Measurements from ENCODE around the gene GPATCH8.

- TF ChIP-seq ELK4 (IDR thresholded peaks at IDR 0.05; ENCODE audit: borderline replicate concordance, low read depth, low read length) (no peak), CTCF (tag by site-specific recombination; IDR thresholded peaks at IDR 0.05) (no peak), OSR2 (tag by site-specific recombination; IDR thresholded peaks at IDR 0.05) (no peak), ZNF121 (tag by site-specific recombination; IDR thresholded peaks at IDR 0.05) (peak; percentile 27; the same call in 1 of the 2 replicates), ZNF830 (tag by site-specific recombination; IDR thresholded peaks at IDR 0.05; ENCODE audit: low read depth) (no peak), ZNF639 (tag by site-specific recombination; IDR thresholded peaks at IDR 0.05) (no peak), MEIS1 (CRISPR knock-in tag; IDR thresholded peaks at IDR 0.05; ENCODE audit: borderline replicate concordance) (no peak), ZNF239 (tag by site-specific recombination; IDR thresholded peaks at IDR 0.05) (no peak), ZNF140 (tag by site-specific recombination; IDR thresholded peaks at IDR 0.05) (no peak), ZBTB44 (tag by site-specific recombination; IDR thresholded peaks at IDR 0.05) (no peak), ZNF292 (tag by site-specific recombination; IDR thresholded peaks at IDR 0.05; ENCODE audit: borderline replicate concordance, low read depth) (no peak), ZNF335 (tag by site-specific recombination; conservative IDR thresholded peaks at IDR 0.05) (no peak), ZNF416 (tag by site-specific recombination; IDR thresholded peaks at IDR 0.05) (no peak), ZNF488 (tag by site-specific recombination; IDR thresholded peaks at IDR 0.05) (no peak)
Measured at GRCh38 chr17:44402564-44403172, 100.5 kb downstream of the GPATCH8 start.
